Measurements from ENCODE around the gene HIPK2.
A peak's percentile ranks its signal among the peaks of the same experiment; 100 is the strongest.
"Not testable (repeated sequence)": the region's sequence is repeated elsewhere in the genome, so short reads cannot be mapped to it uniquely, and the experiment has no call there.

Gene HIPK2

GRCh38 chr7:139618482-139619366 is 159.1 kb downstream of the HIPK2 start:
- peak; percentile 71 for DNase-seq (ENCODE audit: low spot score)

- no peak for DNase-seq (ENCODE audit: low spot score)
These were observed 160.7 kb downstream of the HIPK2 start for GRCh38 chr7:139617074-139617473.

- DNase-seq (ENCODE audit: low spot score): no peak
These were observed 162.9 kb downstream of the HIPK2 start for GRCh38 chr7:139614886-139615285.

- DNase-seq (ENCODE audit: low spot score): no peak
These were observed 163.8 kb downstream of the HIPK2 start for GRCh38 chr7:139613971-139614411.

- DNase-seq (ENCODE audit: low spot score): not testable (repeated sequence)
These were observed 166.2 kb downstream of the HIPK2 start for GRCh38 chr7:139611556-139611955.

GRCh38 chr7:139610595-139610994 is 167.2 kb downstream of the HIPK2 start:
- DNase-seq (ENCODE audit: low spot score): no peak

GRCh38 chr7:139603896-139604295 is 173.9 kb downstream of the HIPK2 start:
- no peak for DNase-seq (ENCODE audit: low spot score)

- no peak for DNase-seq (ENCODE audit: low spot score)
These were observed 174.5 kb downstream of the HIPK2 start for GRCh38 chr7:139603282-139603681.

GRCh38 chr7:139602143-139602722 is 175.6 kb downstream of the HIPK2 start:
- peak; percentile 66 for DNase-seq (ENCODE audit: low spot score)

- DNase-seq (ENCODE audit: low spot score): no peak
These were observed 176.6 kb downstream of the HIPK2 start for GRCh38 chr7:139601176-139601575.

GRCh38 chr7:139600306-139600705 is 177.5 kb downstream of the HIPK2 start:
- no peak for DNase-seq (ENCODE audit: low spot score)

- no peak for DNase-seq (ENCODE audit: low spot score)
These were observed 179.2 kb downstream of the HIPK2 start for GRCh38 chr7:139598642-139599041.

- no peak for DNase-seq (ENCODE audit: low spot score)
These were observed 180.8 kb downstream of the HIPK2 start for GRCh38 chr7:139597028-139597427.

GRCh38 chr7:139596626-139597025 is 181.2 kb downstream of the HIPK2 start:
- DNase-seq (ENCODE audit: low spot score): no peak

GRCh38 chr7:139595806-139596205 is 182.0 kb downstream of the HIPK2 start:
- DNase-seq (ENCODE audit: low spot score): no peak

- DNase-seq (ENCODE audit: low spot score): no peak
These were observed 182.8 kb downstream of the HIPK2 start for GRCh38 chr7:139594911-139595476.

- DNase-seq (ENCODE audit: low spot score): no peak
These were observed 183.7 kb downstream of the HIPK2 start for GRCh38 chr7:139594090-139594489.

GRCh38 chr7:139592801-139593461 is 184.9 kb downstream of the HIPK2 start:
- DNase-seq (ENCODE audit: low spot score): no peak

GRCh38 chr7:139591550-139592195 is 186.1 kb downstream of the HIPK2 start:
- peak; percentile 30 for DNase-seq (ENCODE audit: low spot score)

- no peak for DNase-seq (ENCODE audit: low spot score)
These were observed 188.3 kb downstream of the HIPK2 start for GRCh38 chr7:139589474-139589873.

- no peak for DNase-seq (ENCODE audit: low spot score)
These were observed 189.2 kb downstream of the HIPK2 start for GRCh38 chr7:139588632-139589031.

- DNase-seq (ENCODE audit: low spot score): no peak
These were observed 190.3 kb downstream of the HIPK2 start for GRCh38 chr7:139587535-139587934.

All from COLO829 (cell line).